SK-N-MC (cell line): ENCODE measurements around the gene SCGB1D2.

Experiments
- DNase-seq: peaks from one replicate; pipeline ENCODE4 v3.0.0-alpha.2; 2011; ENCODE audit warnings: low read depth, low spot score
- H3K27ac ChIP-seq: fragments of 200-600 bp; sonication (generic); 2 replicates; pipeline ENCODE4 v1.5.1; 2016; ENCODE audit warnings: mixed run types
- H3K36me3 ChIP-seq: fragments of 200-600 bp; sonication (generic); 2 replicates; pipeline ENCODE4 v1.6.1; 2017; ENCODE audit warnings: antibody characterized with exemption, low read length, mixed read lengths; ENCODE audit not compliant: insufficient read depth
- H3K4me3 ChIP-seq: fragments of 200-600 bp; sonication (generic); 2 replicates; pipeline ENCODE4 v1.5.1; 2016
- H3K9ac ChIP-seq: fragments of 200-600 bp; sonication (generic); 2 replicates; pipeline ENCODE4 v1.8.0; 2017; ENCODE audit warnings: mixed run types, mixed read lengths; ENCODE audit not compliant: insufficient read length
- H3K9me3 ChIP-seq: fragments of 200-600 bp; sonication (generic); 2 replicates; pipeline ENCODE4 v1.6.1; 2017; ENCODE audit warnings: low read depth, mild to moderate bottlenecking, antibody characterized with exemption, low read length, moderate library complexity, mixed read lengths
- EZH2 ChIP-seq: fragments of 200-600 bp; sonication (generic); IDR thresholded peaks from one replicate; pipeline ENCODE4 v1.6.1; 2017; ENCODE audit warnings: antibody characterized with exemption
- FOXP2 ChIP-seq: optimal IDR thresholded peaks from 2 replicates; pipeline ENCODE3; 2011; ENCODE audit warnings: mild to moderate bottlenecking, moderate library complexity; ENCODE audit not compliant: insufficient read depth; ENCODE audit errors: extremely low read length, control extremely low read depth
- POLR2AphosphoS5 ChIP-seq: IDR thresholded peaks from 2 replicates; pipeline ENCODE4 v1.6.1; 2012; ENCODE audit warnings: mild to moderate bottlenecking, low read depth, low read length, borderline replicate concordance

Gene SCGB1D2

GRCh38 chr11:62208785-62209144 is 33.3 kb upstream of the SCGB1D2 start:
- no peak overlapping the region for H3K9ac ChIP-seq
- no peak overlapping the region for H3K27ac ChIP-seq
- no peak overlapping the region for H3K4me3 ChIP-seq
- H3K36me3 ChIP-seq: no peaks in the 10 kb centered on the region
- no peak for DNase-seq
- no peak for TF ChIP-seq POLR2AphosphoS5
- TF ChIP-seq EZH2: no peak
- no peak for TF ChIP-seq FOXP2
- no peaks in the 10 kb centered on the region for H3K9me3 ChIP-seq

GRCh38 chr11:62217191-62217748 is 24.8 kb upstream of the SCGB1D2 start:
- Histone ChIP-seq H3K4me3 (no peak overlapping the region), H3K9me3 (no peaks in the 10 kb centered on the region), H3K36me3 (no peaks in the 10 kb centered on the region), H3K27ac (no peak overlapping the region), H3K9ac (no peak overlapping the region)
- TF ChIP-seq EZH2 (no peak), FOXP2 (no peak), POLR2AphosphoS5 (no peak)
- no peak for DNase-seq

GRCh38 chr11:62221498-62221897 is 20.5 kb upstream of the SCGB1D2 start:
- no peak overlapping the region for H3K4me3 ChIP-seq
- H3K27ac ChIP-seq: no peak overlapping the region
- peaks cover 6% of the 10 kb centered on the region; the same call in 1 of the 2 replicates for H3K9me3 ChIP-seq
- no peaks in the 10 kb centered on the region for H3K36me3 ChIP-seq
- no peak for TF ChIP-seq EZH2
- TF ChIP-seq FOXP2: no peak
- no peak for TF ChIP-seq POLR2AphosphoS5
- H3K9ac ChIP-seq: no peak overlapping the region
- no peak for DNase-seq

GRCh38 chr11:62223095-62223494 is 18.9 kb upstream of the SCGB1D2 start:
- Histone ChIP-seq H3K4me3 (no peak overlapping the region), H3K9me3 (peaks cover 6% of the 10 kb centered on the region; the same call in 1 of the 2 replicates), H3K9ac (no peak overlapping the region), H3K36me3 (no peaks in the 10 kb centered on the region), H3K27ac (no peak overlapping the region)
- no peak for TF ChIP-seq FOXP2
- TF ChIP-seq POLR2AphosphoS5: no peak
- TF ChIP-seq EZH2: no peak
- no peak for DNase-seq

GRCh38 chr11:62233730-62234129 is 8.3 kb upstream of the SCGB1D2 start:
- no peak for TF ChIP-seq FOXP2
- no peak for TF ChIP-seq EZH2
- no peak for TF ChIP-seq POLR2AphosphoS5
- Histone ChIP-seq H3K27ac (no peak overlapping the region), H3K36me3 (no peaks in the 10 kb centered on the region), H3K9me3 (no peaks in the 10 kb centered on the region), H3K4me3 (no peak overlapping the region), H3K9ac (no peak overlapping the region)
- DNase-seq: no peak

GRCh38 chr11:62236187-62236586 is 5.9 kb upstream of the SCGB1D2 start:
- no peak for DNase-seq
- no peak overlapping the region for H3K9ac ChIP-seq
- H3K9me3 ChIP-seq: no peaks in the 10 kb centered on the region
- H3K4me3 ChIP-seq: no peak overlapping the region
- TF ChIP-seq POLR2AphosphoS5 (no peak), EZH2 (no peak), FOXP2 (no peak)
- no peak overlapping the region for H3K27ac ChIP-seq
- H3K36me3 ChIP-seq: no peaks in the 10 kb centered on the region

GRCh38 chr11:62237499-62237898 is 4.5 kb upstream of the SCGB1D2 start:
- Histone ChIP-seq H3K9ac (no peak overlapping the region), H3K27ac (no peak overlapping the region), H3K9me3 (no peaks in the 10 kb centered on the region), H3K4me3 (no peak overlapping the region), H3K36me3 (no peaks in the 10 kb centered on the region)
- TF ChIP-seq EZH2 (no peak), FOXP2 (no peak)
- no peak for DNase-seq

- H3K36me3 ChIP-seq: no peaks in the 10 kb centered on the region
These were observed 3.9 kb upstream of the SCGB1D2 start for GRCh38 chr11:62238151-62238550.

GRCh38 chr11:62241095-62241494 is 944 bp upstream of the SCGB1D2 start:
- no peaks in the 10 kb centered on the region for H3K9me3 ChIP-seq
- TF ChIP-seq FOXP2: no peak
- no peak for TF ChIP-seq POLR2AphosphoS5
- TF ChIP-seq EZH2: no peak
- H3K4me3 ChIP-seq: no peak overlapping the region
- H3K9ac ChIP-seq: no peak overlapping the region
- no peaks in the 10 kb centered on the region for H3K36me3 ChIP-seq
- DNase-seq: no peak
- H3K27ac ChIP-seq: no peak overlapping the region

More at GRCh38 chr11:62238151-62238550, 3.9 kb upstream of the SCGB1D2 start:
- H3K9ac ChIP-seq: no peak overlapping the region
- H3K4me3 ChIP-seq: no peak overlapping the region
- H3K9me3 ChIP-seq: no peaks in the 10 kb centered on the region
- DNase-seq: no peak
- H3K27ac ChIP-seq: no peak overlapping the region
- no peak for TF ChIP-seq FOXP2
- TF ChIP-seq POLR2AphosphoS5: no peak
- no peak for TF ChIP-seq EZH2
